NCI-H526 (cell line): ENCODE data around the gene CHST9.
A peak's percentile ranks its signal among the peaks of the same experiment; 100 is the strongest.
"Not testable (repeated sequence)": the region's sequence is repeated elsewhere in the genome, so short reads cannot be mapped to it uniquely, and the experiment has no call there.

Experiments
- DNase-seq, 2 experiments: peaks; one replicate each; lab custom pipeline; 2025; lab: John Stamatoyannopoulos, UW

CHST9 gene

GRCh38 chr18:27004056-27004829, 180.9 kb downstream of the CHST9 start:
- DNase-seq = peak in 1 of 2 experiments; percentile 48

- DNase-seq = no peak
These were observed 185.3 kb downstream of the CHST9 start for GRCh38 chr18:26999797-27000196.

GRCh38 chr18:26993568-26993967, 191.5 kb downstream of the CHST9 start:
- no peak for DNase-seq

DNA sequence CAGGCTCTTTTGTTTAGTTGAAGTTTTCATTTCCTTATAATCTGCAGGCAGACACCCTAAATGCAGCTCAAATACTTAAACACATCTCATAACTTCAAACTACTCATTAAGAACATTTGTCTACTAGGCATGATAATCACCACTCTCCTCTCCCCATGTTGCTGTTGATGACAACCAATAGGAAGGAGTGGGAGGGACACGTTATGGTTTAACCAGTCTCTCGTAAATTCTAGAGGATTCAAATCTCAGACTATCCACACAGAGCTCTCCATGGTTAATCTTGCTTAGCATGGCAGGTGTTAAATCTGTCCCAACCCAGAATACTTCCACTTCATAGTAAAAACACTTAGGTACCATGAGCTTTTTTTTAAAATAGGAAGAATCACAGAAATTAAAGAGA, 192.2 kb downstream of the CHST9 start:
- DNase-seq = no peak

GRCh38 chr18:26989842-26990241, 195.3 kb downstream of the CHST9 start:
- DNase-seq = no peak

DNA sequence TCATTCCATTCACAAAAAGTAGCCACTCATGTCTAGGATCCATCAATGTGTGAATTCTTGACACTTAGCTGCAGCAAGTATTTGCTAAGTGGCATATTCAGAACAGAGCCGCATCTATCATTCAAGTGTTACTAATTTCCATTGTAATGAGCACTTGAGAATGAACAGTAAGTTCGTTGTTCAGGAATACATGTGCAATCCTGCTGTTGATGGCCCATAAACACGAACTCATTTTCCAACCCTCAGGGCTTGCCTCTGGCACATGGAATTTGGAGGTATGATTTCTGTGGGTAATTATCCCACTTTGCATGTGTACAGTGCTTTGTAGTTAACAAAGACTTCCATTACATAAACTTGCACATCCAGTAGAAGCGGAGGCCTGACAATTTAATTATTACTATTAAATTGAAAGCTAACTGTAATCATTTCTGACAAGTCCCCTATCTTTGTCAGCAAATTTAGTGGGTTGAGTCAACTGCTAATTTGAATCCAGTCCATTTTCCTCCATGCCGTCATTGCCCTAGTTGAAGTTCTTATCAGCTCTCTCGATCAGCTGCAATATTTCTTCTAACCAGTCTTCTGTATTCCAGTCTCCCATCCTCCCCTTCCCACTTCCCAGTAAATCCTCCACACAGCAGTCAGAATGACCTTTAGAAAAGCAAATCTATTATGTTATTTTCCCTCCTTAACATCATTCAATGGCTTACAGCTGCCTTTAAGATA, 203.6 kb downstream of the CHST9 start:
- DNase-seq = peak; percentile 86 to 88

DNA sequence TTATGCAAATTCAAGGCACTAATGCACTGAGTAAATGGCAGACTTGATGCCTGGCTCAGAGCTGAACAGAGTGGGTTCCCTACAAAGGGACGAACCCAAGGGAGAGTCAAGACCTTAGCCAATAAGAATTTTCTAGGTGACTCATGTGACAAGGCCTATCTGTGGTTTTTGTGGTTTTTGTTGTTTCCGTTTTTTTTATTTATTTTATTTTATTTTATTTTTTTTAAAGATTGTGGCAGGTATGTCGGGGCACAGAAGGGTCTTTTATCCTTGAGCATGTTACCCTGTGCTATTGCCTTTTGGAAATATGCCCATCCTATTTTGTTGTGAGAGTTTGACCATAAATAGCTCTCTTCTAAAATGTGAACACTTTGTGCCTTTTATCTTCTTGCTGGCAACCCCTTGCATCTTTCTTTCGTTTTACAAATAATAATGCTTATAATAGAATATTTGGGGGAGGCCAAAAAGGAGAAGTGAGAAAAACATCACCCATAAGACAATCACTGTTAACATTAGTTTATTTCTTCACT, 206.2 kb downstream of the CHST9 start:
- peak; percentile 14 to 44 for DNase-seq

GRCh38 chr18:26977781-26978180, 207.3 kb downstream of the CHST9 start:
- DNase-seq = no peak

DNA sequence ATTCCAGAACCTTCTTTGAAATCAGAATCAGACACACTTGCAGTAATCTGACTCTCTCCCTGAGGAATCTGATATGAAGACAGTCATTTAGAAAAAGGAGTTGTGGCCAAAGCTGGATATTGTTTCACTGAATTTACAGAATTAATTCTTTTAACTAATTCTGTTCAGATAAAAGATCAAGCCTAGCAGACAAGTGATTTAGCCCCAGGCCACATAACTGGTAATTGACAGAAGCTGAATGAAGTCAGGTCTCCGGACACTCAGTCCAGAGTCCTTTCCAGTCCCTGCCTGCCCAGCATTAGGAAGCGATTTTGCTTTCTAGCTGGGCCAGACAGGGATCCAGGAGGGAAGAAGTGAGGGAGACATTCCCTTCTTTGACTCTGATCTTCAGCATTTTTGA, 208.9 kb downstream of the CHST9 start:
- no peak for DNase-seq

GRCh38 chr18:26972549-26972948, 212.6 kb downstream of the CHST9 start:
- DNase-seq = not testable (repeated sequence)

DNA sequence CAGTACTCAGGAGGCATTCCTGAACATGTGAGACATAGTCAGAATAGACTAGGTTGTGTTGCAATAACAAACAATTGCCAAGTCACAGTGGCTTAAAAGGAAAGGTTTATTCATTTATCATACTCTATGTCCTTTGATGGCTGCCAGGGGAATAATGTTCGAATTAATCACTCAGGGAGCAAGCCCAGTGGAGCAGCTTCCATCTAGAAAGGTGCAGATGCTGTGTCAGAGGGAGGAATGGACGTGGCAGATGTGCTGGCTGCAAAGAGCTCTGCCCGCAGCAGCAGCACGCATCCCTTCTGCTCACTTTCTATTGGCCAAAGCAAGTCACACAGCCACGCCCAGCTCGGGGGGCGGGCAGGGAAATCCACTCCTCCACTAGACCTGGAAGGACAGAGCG, 213.7 kb downstream of the CHST9 start:
- DNase-seq = no peak

DNA sequence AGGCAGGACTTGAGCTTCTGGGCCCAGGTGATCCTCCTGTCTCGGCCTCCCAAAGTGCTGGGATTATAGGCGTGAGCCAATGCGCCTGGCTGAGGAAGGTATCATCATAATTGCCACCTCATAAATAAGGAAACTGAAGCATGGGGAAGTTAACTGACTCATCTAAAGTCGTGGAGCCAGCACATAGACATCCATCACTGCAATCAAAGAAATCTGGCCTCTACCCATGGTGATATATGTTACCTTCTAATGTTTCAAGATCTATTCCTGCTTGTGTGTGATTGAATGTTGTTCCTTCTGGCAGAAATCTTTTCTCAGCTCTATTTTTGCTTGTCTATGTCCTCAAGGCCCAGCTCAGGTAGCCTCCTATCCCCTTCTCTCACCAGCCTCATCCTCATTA, 214.5 kb downstream of the CHST9 start:
- no peak for DNase-seq

GRCh38 chr18:26965206-26965605, 219.9 kb downstream of the CHST9 start:
- DNase-seq = no peak

GRCh38 chr18:26963292-26963691, 221.8 kb downstream of the CHST9 start:
- DNase-seq = peak in 1 of 2 experiments; percentile 25

- peak; percentile 27 to 46 for DNase-seq
These were observed 223.3 kb downstream of the CHST9 start for GRCh38 chr18:26961839-26962238.

DNA sequence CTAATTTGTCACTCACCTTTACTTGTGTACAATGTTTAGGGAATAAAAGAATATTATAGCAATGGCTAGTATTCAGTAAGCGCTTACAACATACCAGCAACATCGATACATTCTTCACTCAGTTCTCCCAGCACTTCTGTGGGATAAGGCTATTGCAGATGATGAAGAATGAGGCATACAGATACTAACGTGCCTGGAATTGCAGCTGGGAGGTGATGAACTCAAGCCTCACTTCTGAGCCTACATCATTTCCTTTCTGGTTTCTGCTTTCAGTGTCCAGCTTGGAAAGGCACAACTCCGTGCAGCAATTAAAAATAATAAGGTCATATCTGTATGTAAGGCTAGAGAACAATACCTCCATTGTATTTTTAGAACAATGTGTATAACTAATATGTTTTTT, 224.2 kb downstream of the CHST9 start:
- DNase-seq = peak in 1 of 2 experiments; percentile 8

GRCh38 chr18:26956863-26957262, 228.2 kb downstream of the CHST9 start:
- no peak for DNase-seq

DNA sequence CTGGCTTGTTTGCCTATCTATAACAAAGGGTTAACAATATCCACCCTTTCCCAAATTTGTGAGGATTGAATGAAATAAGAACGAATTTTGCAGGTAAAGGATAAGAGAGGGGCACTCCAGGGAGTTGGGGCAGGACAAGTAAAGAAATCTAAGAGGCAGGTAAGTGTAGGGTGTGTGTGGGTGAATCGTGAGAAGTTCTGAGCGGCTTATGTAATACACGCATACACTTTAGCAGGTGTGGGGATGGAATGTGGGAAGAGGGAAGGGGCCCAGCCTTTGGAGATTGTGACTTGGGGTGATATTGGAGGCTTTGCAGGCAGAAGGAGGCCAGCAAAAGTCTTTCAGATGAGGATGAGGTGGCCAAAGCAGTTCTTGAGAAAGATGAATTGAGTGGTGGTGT, 236.4 kb downstream of the CHST9 start:
- DNase-seq = no peak

DNA sequence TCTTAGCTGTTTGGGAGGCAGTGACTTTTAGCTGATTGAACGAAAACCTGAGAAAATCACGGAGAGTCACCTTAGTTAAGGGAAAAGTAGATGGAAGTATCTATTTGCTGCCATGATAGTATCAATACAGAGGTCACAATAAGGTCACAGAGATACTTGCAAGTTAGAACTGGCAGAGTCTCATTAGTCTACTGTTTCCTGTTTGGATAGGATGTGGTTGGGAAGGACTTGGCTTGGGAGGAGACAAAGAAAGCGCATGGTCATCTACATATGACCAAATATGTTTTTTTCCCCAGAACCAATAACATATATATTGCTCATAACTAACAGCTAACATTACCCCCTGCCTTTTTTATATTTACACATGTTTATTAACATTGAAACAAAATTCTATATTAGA, 241.2 kb downstream of the CHST9 start:
- DNase-seq = no peak

GRCh38 chr18:26941584-26941983, 243.5 kb downstream of the CHST9 start:
- DNase-seq = no peak

DNA sequence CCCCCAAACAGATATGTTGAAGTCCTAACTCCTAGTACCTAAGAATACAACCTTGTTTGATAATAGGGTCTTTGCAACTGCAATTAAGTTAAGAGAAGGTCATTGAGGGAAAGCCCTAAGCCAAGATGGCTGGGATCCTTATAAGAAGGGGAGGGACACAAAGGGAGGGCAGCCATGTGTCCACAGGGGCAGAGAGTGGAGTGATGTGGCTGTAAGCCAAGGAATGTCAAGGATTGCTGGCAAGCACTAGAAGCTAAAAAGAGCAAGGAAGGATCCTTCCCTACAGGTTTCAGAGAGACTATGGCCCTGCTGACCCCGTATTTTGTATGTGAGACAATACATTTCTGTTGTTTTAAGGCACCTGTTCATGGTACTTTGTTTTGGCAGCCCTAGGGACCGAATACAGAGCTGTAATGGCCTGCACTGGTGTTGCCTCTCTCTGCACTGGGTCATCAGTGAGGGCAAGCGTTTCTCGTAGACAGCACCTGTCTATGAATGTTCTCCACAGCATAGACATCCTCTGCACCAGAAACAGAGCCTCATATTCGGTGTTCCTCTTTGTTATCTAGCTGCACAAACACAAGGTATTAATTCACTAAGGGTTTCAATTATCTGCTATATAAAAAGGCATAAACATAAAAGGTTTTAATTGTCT, 244.2 kb downstream of the CHST9 start:
- no peak for DNase-seq

GRCh38 chr18:26931659-26932058, 253.4 kb downstream of the CHST9 start:
- DNase-seq = no peak

- DNase-seq = no peak
These were observed 254.5 kb downstream of the CHST9 start for GRCh38 chr18:26930630-26931029.
